HUES64 (cell line): Measurements from ENCODE around the gene IAH1.
A peak's percentile ranks its signal among the peaks of the same experiment; 100 is the strongest.

Experiments
- H3K27ac ChIP-seq: 2 replicates; pipeline ENCODE4 v1.7.0; 2013; ENCODE audit warnings: low read depth, low read length, inconsistent platforms
- H3K27me3 ChIP-seq: 2 replicates; pipeline ENCODE4 v1.6.1; 2013; ENCODE audit warnings: mild to moderate bottlenecking, low read length; ENCODE audit not compliant: insufficient read depth
- H3K36me3 ChIP-seq: 2 replicates; pipeline ENCODE4 v1.6.1; 2013; ENCODE audit warnings: mild to moderate bottlenecking, low read length; ENCODE audit not compliant: insufficient read depth
- H3K4me1 ChIP-seq: 2 replicates; pipeline ENCODE4 v1.6.1; 2013; ENCODE audit warnings: mild to moderate bottlenecking, low read length, moderate library complexity; ENCODE audit not compliant: insufficient read depth
- H3K4me3 ChIP-seq: 2 replicates; pipeline ENCODE4 v1.5.1; 2013; ENCODE audit warnings: mild to moderate bottlenecking, low read length, moderate library complexity
- H3K9ac ChIP-seq: 2 replicates; pipeline ENCODE4 v1.6.1; 2013; ENCODE audit warnings: mild to moderate bottlenecking, low read depth, low read length
- H3K9me3 ChIP-seq: 2 replicates; pipeline ENCODE4 v1.6.1; 2013; ENCODE audit warnings: low read depth, low read length; ENCODE audit not compliant: insufficient read depth
- WGBS: fragments of 150-250, 120-280 bp; methylation state at CpG from one replicate; pipeline ENCODE4 v1.1.7; 2013; ENCODE audit warnings: missing lambda C conversion rate; 5-methylcytosine and 5-hydroxymethylcytosine counted together

Gene IAH1

GRCh38 chr2:9473985-9474360, 378 bp upstream of the IAH1 start:
- H3K4me1 ChIP-seq, result no peaks in the 10 kb centered on the region
- peak overlapping the region; percentile 72 for H3K9ac ChIP-seq
- peaks cover 35% of the 10 kb centered on the region for H3K36me3 ChIP-seq
- no peak overlapping the region for H3K27ac ChIP-seq
- WGBS, result 91% methylated on average over 39 of the region's 39 CpGs
- no peaks in the 10 kb centered on the region for H3K9me3 ChIP-seq
- peak overlapping the region; percentile 62 for H3K4me3 ChIP-seq
- peaks cover 11% of the 10 kb centered on the region; the same call in 1 of the 2 replicates for H3K27me3 ChIP-seq

DNA sequence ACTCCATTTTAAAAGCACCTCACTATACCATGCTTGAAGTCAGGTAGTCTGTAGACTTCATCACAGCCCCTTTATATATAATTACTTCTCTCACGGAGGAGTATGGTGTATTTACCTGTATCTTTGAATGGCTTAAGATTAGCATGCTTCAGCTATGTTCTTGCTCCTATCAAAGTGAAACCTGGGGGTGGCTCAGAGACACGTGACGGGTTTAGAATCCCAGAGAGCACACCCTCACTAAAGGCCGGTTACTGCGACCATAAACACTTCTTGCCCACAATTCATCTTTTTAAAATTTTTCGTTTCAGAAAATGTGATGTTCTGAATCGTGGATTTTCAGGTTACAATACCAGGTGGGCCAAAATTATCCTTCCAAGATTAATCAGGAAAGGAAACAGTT, 3.6 kb downstream of the IAH1 start:
- peaks cover 11% of the 10 kb centered on the region; the same call in 1 of the 2 replicates for H3K27me3 ChIP-seq
- peaks cover 21% of the 10 kb centered on the region for H3K36me3 ChIP-seq
- H3K27ac ChIP-seq, result no peak overlapping the region
- H3K9ac ChIP-seq, result no peak overlapping the region
- H3K4me1 ChIP-seq, result no peaks in the 10 kb centered on the region
- H3K4me3 ChIP-seq, result no peak overlapping the region
- 92% methylated on average over 6 of the region's 7 CpGs for WGBS
- H3K9me3 ChIP-seq, result no peaks in the 10 kb centered on the region

DNA sequence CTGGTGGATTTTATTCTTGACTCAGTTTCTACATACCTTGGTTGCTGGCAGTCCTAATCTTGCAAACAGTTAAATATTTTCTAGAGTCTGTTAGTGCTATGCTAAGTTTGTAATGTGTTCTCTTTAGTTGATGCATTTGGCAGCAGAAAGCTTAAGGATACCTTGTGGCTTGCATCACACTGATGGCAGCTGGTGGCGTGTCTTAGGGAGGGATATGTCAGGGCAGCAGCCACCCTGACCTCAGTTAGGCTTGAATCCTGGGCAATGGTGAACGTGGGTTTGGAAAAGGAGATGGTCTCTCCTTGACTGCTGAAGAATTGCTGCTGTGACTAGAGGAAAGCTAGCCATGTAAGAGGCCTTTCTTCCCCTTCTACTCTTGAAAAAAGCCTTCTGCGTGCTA, 4.2 kb downstream of the IAH1 start:
- 92% methylated on average over 3 of the region's 3 CpGs for WGBS
- no peaks in the 10 kb centered on the region for H3K9me3 ChIP-seq
- H3K4me3 ChIP-seq, result no peak overlapping the region
- H3K9ac ChIP-seq, result no peak overlapping the region
- no peak overlapping the region for H3K27ac ChIP-seq
- peaks cover 22% of the 10 kb centered on the region for H3K36me3 ChIP-seq
- H3K4me1 ChIP-seq, result no peaks in the 10 kb centered on the region
- peaks cover 11% of the 10 kb centered on the region; the same call in 1 of the 2 replicates for H3K27me3 ChIP-seq

DNA sequence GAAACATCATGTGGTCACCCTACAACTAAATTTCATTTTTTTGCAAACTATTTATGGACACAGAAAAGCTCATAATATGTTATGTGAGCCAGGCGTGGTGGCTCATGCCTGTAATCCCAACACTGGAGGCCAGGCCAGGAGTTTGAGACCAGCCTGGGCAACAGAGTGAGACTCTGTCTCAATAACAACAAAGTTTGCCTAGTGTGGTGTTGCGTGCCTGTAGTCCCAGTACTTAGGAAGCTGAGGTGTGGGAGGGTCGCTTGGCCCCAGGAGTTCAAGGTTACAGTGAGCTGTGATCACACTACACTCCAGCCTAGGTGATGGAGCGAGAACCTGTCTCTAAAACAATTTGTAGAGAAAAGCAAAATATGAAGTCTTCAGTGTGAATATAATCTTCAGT, 5.8 kb downstream of the IAH1 start:
- Histone ChIP-seq H3K9ac (no peak overlapping the region), H3K9me3 (no peaks in the 10 kb centered on the region), H3K27me3 (peaks cover 1% of the 10 kb centered on the region; the same call in 1 of the 2 replicates), H3K4me3 (no peak overlapping the region), H3K36me3 (peaks cover 37% of the 10 kb centered on the region), H3K27ac (no peak overlapping the region), H3K4me1 (no peaks in the 10 kb centered on the region)
- 98% methylated on average over 4 of the region's 4 CpGs for WGBS

DNA sequence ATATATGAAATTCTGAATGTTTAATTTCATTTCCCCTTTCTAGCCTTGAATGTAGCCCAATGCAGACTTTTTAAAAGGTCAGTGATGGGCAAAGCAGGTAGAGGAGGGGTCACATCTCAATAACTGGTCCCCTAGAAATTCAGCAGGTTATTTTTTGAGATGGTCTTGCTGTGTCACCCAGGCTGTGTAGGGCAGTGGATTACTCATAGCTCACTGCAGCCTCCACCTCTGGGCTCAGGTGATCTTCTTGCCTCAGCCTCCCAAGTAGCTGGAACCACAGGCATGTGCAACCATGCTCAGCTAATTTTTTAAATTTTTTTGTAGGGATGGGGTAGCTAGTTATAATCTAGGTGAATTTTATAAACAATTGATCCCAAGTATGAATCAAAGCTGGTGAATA, 8.8 kb downstream of the IAH1 start:
- Histone ChIP-seq H3K4me1 (no peaks in the 10 kb centered on the region), H3K27me3 (no peaks in the 10 kb centered on the region), H3K27ac (no peak overlapping the region), H3K4me3 (no peak overlapping the region), H3K9me3 (no peaks in the 10 kb centered on the region), H3K36me3 (peaks cover 64% of the 10 kb centered on the region), H3K9ac (no peak overlapping the region)

DNA sequence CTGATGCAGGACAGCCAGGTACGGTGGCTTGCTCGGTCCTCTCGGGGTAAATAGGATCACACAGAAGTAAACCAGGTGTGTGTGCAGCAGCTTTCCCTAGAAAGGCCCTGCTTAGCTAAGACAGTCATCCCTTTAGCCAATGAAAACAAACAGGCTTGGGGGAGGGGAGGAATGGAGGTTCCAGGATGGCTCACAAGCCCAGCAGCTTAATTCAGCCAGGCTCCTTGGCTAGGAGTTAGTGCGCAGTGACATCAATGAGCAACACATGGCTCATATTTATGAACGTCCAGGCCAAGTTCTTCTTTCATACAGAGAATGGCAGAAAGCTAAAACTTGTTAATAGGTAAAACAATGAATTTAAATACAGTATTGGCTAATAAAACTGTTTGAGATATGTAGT, 10.2 kb downstream of the IAH1 start:
- H3K4me3 ChIP-seq, result no peak overlapping the region
- H3K36me3 ChIP-seq, result peaks cover 78% of the 10 kb centered on the region
- H3K9me3 ChIP-seq, result no peaks in the 10 kb centered on the region
- H3K27ac ChIP-seq, result no peak overlapping the region
- 98% methylated on average over 5 of the region's 5 CpGs for WGBS
- no peaks in the 10 kb centered on the region for H3K27me3 ChIP-seq
- no peaks in the 10 kb centered on the region for H3K4me1 ChIP-seq
- no peak overlapping the region for H3K9ac ChIP-seq

DNA sequence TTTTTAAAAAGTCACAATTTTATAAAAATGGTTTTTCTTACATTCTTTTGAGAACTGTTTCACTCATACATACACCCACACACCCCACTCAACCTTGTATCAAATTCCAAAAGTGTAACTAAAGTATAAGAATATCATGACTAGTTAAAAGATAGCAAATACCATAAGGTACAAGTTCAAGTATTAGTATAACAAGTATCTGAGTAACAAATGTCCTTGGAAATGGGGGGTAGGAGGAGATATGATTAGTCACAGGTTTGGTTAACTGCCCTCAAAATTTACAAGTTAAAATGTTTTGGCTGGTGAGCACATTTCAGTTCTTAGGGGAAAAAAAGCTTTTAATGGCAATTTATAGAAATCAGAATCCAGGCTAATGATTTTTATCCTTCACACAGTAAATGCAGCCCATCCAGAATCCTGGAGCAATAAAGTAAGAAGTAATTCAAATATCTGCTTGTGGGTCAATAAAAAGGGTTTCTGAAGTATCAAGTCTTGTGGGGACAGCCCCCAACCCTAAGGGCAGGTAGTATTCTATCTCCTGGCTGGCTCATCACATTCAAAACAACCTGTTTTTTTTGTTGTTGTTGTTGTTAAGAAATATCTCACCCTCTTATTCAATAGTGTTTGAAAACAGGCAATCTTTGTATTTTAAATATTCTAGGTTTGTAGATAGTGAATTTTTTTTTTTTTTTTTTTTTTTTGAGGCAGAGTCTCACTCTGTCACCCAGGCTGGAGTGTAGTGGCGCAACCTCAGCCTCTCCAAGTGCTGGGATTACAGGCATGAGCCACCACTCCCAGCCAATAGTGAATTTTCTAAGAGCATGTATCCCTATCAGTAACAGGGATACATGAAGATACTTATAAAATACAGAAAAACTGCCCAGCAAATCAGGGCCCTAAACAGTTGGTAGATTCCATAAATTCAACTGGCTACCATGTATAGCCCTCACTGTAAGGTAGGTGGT, 14.5 kb downstream of the IAH1 start:
- Histone ChIP-seq H3K4me3 (no peak overlapping the region), H3K9me3 (no peaks in the 10 kb centered on the region), H3K27ac (no peak overlapping the region), H3K4me1 (no peaks in the 10 kb centered on the region), H3K36me3 (peaks cover 96% of the 10 kb centered on the region), H3K27me3 (no peaks in the 10 kb centered on the region), H3K9ac (no peak overlapping the region)
- 100% methylated on average over 1 of the region's 1 CpG for WGBS

- Histone ChIP-seq H3K4me1 (no peaks in the 10 kb centered on the region), H3K27ac (no peak overlapping the region), H3K4me3 (no peak overlapping the region), H3K27me3 (no peaks in the 10 kb centered on the region), H3K9ac (no peak overlapping the region), H3K36me3 (peaks cover 89% of the 10 kb centered on the region), H3K9me3 (no peaks in the 10 kb centered on the region)
- 98% methylated on average over 2 of the region's 2 CpGs for WGBS
Observed at GRCh38 chr2:9490789-9491188, 16.4 kb downstream of the IAH1 start.

DNA sequence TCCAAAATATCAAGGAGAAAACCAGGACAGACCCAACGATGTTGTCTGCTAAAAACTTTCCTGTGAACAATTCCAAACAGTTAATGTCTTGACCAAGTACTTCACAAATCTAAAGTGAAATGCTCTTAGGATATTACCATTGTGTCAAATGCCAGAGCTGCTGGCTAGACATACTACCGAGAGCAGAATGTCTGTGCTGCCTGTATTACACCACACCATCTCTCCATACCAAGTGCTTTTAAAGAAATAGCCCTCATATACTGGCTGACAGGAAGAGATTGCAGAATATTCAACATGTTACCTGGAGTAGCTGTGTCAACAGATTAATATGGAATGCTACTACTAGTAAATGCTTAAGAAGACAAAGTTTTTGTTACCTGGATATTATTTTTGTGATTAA, 18.6 kb downstream of the IAH1 start:
- no peak overlapping the region for H3K27ac ChIP-seq
- H3K36me3 ChIP-seq, result peaks cover 86% of the 10 kb centered on the region
- no peak overlapping the region for H3K9ac ChIP-seq
- H3K27me3 ChIP-seq, result no peaks in the 10 kb centered on the region
- no peaks in the 10 kb centered on the region for H3K4me1 ChIP-seq
- H3K4me3 ChIP-seq, result no peak overlapping the region
- no peaks in the 10 kb centered on the region for H3K9me3 ChIP-seq
- 94% methylated on average over 2 of the region's 2 CpGs for WGBS

DNA sequence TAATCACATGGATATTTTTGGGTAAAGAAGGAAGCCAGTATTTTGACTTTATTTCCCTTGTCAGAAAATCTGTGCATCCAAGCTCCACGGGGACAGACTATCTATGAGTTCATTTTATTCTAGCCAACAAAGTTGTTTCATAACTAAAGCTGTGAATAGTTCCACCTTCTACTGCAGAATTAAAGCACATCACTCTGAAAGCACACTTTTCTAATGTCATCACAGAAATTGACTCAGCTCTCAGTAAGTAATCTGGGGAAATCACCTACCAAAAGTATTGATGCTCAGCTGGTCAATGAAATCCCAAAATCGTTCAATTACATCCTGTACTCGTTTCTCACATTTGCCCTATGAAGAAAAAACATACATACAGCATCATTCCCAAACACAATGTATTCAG, 19.1 kb downstream of the IAH1 start:
- H3K27ac ChIP-seq, result no peak overlapping the region
- no peaks in the 10 kb centered on the region for H3K27me3 ChIP-seq
- WGBS, result 95% methylated on average over 3 of the region's 3 CpGs
- no peaks in the 10 kb centered on the region for H3K4me1 ChIP-seq
- H3K36me3 ChIP-seq, result peaks cover 86% of the 10 kb centered on the region
- H3K4me3 ChIP-seq, result no peak overlapping the region
- no peaks in the 10 kb centered on the region for H3K9me3 ChIP-seq
- no peak overlapping the region for H3K9ac ChIP-seq

- Histone ChIP-seq H3K4me1 (no peaks in the 10 kb centered on the region), H3K27ac (no peak overlapping the region), H3K36me3 (peaks cover 86% of the 10 kb centered on the region)
Observed at GRCh38 chr2:9494081-9494480, 19.7 kb downstream of the IAH1 start.

More at GRCh38 chr2:9494081-9494480, 19.7 kb downstream of the IAH1 start:
- Histone ChIP-seq H3K4me3 (no peak overlapping the region), H3K9me3 (no peaks in the 10 kb centered on the region), H3K27me3 (no peaks in the 10 kb centered on the region), H3K9ac (no peak overlapping the region)
- WGBS, result 97% methylated on average over 1 of the region's 1 CpG
